GM06990 (cell line): Measurements from ENCODE around the gene SVBP.
A peak's percentile ranks its signal among the peaks of the same experiment; 100 is the strongest.

Experiments used
- DNase-seq: peaks from one replicate; pipeline ENCODE4 v3.0.0-alpha.2; 2011; ENCODE audit not compliant: insufficient read length; ENCODE audit errors: extremely low read depth
- H3K27me3 ChIP-seq: replicated peaks from 2 replicates; pipeline ENCODE4 v1.6.0; 2011; ENCODE audit warnings: low read length; ENCODE audit not compliant: control insufficient read depth, insufficient read depth
- H3K36me3 ChIP-seq: 2 replicates; pipeline ENCODE4 v1.5.1; 2011; ENCODE audit warnings: low read length; ENCODE audit not compliant: control insufficient read depth, insufficient read depth
- H3K4me3 ChIP-seq: replicated peaks from 2 replicates; pipeline ENCODE4 v1.5.1; 2011; ENCODE audit warnings: low read depth, mild to moderate bottlenecking, control low read depth, low read length
- CTCF ChIP-seq: IDR thresholded peaks from 2 replicates; pipeline ENCODE4 v1.5.1; 2011; ENCODE audit warnings: low read length, control low read depth, mild to moderate bottlenecking, inconsistent platforms; ENCODE audit not compliant: insufficient read depth, poor library complexity, severe bottlenecking

The SVBP gene

GRCh38 chr1:42848823-42849537 is 31.8 kb upstream of the SVBP start:
- no peak for DNase-seq
- Histone ChIP-seq H3K36me3 (peaks cover 9% of the 10 kb centered on the region), H3K4me3 (no peak overlapping the region), H3K27me3 (no peaks in the 10 kb centered on the region)
- TF ChIP-seq CTCF = no peak

GRCh38 chr1:42847721-42848460 is 30.7 kb upstream of the SVBP start:
- H3K36me3 ChIP-seq = peaks cover 9% of the 10 kb centered on the region
- no peak for TF ChIP-seq CTCF
- DNase-seq = no peak
- H3K27me3 ChIP-seq = no peaks in the 10 kb centered on the region
- H3K4me3 ChIP-seq = peak overlapping the region; percentile 92

GRCh38 chr1:42847111-42847595 is 30.0 kb upstream of the SVBP start:
- H3K4me3 ChIP-seq = peak overlapping the region; percentile 92
- no peaks in the 10 kb centered on the region for H3K27me3 ChIP-seq
- DNase-seq = no peak
- peaks cover 9% of the 10 kb centered on the region for H3K36me3 ChIP-seq
- no peak for TF ChIP-seq CTCF

- peak; percentile 47 for TF ChIP-seq CTCF
- Histone ChIP-seq H3K4me3 (peak within 1 kb of the TSS; percentile 92), H3K36me3 (peaks cover 7% of the 10 kb centered on the region), H3K27me3 (no peaks in the 10 kb centered on the region)
- peak; percentile 86 for DNase-seq
Measured at GRCh38 chr1:42846257-42847110, 29.3 kb upstream of the SVBP start, which contains the start of gene ZNF691. ZNF691 (plus strand) TSS chr1:42846613; CDS start chr1:42849659, 3,046 bp downstream.

GRCh38 chr1:42845866-42846256 is 28.7 kb upstream of the SVBP start:
- H3K36me3 ChIP-seq = peaks cover 2% of the 10 kb centered on the region
- H3K27me3 ChIP-seq = no peaks in the 10 kb centered on the region
- DNase-seq = no peak
- peak overlapping the region; percentile 79 for H3K4me3 ChIP-seq
- TF ChIP-seq CTCF = no peak
